Fibroblast of the aortic adventitia (primary cell): Measurements from ENCODE around the gene FOXC1. TPM values are rescaled to one million over a fixed set of nuclear protein-coding genes. Genes with fewer than 3 reads are reported as not detected.

Source experiments
- DNase-seq: peaks from one replicate; pipeline ENCODE4 v3.0.0-alpha.2; 2010; ENCODE audit warnings: low read depth
- H3K4me3 ChIP-seq: 2 replicates; pipeline ENCODE4 v1.5.1; 2011; ENCODE audit warnings: low read depth, mild to moderate bottlenecking, control low read depth, low read length, moderate library complexity
- total RNA-seq: library from RNA; depleted of rRNA; stranded (reverse); fragments of >200 nt; gene quantifications from 2 replicates; pipeline ENCODE4 v1.2.3, GENCODE V29; 2012; ENCODE audit warnings: low replicate concordance
- TF ChIP-seq, protein P1 (sequence below): IDR thresholded peaks from 2 replicates; pipeline ENCODE4 v1.5.1; 2011; ENCODE audit warnings: mild to moderate bottlenecking, low read length, control low read depth, inconsistent platforms; ENCODE audit not compliant: insufficient read depth

The FOXC1 gene
- total RNA-seq, 1 donor = 15.7 TPM

DNA sequence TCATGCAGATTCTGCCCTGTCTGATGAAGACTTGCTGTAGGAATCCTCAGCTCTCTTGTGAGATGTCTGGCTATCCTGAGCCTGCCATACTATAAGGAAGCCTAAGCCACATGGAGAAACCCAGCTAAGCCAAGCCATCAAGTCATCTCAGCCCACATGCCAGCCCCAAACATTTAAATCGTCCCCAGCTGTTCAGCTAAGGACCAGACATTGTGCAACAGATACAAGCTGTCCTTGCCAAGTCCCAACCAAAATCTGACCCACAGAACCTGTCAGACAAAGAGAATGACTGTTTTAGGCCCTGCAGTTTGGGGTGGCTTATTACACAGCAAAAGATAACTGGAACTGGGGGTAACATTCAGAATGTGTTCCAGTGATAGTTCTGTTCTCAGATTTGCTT lies 36.8 kb upstream of the FOXC1 start:
- no peak for DNase-seq
- no peak overlapping the region for H3K4me3 ChIP-seq
- TF ChIP-seq, protein P1, sequence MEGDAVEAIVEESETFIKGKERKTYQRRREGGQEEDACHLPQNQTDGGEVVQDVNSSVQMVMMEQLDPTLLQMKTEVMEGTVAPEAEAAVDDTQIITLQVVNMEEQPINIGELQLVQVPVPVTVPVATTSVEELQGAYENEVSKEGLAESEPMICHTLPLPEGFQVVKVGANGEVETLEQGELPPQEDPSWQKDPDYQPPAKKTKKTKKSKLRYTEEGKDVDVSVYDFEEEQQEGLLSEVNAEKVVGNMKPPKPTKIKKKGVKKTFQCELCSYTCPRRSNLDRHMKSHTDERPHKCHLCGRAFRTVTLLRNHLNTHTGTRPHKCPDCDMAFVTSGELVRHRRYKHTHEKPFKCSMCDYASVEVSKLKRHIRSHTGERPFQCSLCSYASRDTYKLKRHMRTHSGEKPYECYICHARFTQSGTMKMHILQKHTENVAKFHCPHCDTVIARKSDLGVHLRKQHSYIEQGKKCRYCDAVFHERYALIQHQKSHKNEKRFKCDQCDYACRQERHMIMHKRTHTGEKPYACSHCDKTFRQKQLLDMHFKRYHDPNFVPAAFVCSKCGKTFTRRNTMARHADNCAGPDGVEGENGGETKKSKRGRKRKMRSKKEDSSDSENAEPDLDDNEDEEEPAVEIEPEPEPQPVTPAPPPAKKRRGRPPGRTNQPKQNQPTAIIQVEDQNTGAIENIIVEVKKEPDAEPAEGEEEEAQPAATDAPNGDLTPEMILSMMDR = no peak

DNA sequence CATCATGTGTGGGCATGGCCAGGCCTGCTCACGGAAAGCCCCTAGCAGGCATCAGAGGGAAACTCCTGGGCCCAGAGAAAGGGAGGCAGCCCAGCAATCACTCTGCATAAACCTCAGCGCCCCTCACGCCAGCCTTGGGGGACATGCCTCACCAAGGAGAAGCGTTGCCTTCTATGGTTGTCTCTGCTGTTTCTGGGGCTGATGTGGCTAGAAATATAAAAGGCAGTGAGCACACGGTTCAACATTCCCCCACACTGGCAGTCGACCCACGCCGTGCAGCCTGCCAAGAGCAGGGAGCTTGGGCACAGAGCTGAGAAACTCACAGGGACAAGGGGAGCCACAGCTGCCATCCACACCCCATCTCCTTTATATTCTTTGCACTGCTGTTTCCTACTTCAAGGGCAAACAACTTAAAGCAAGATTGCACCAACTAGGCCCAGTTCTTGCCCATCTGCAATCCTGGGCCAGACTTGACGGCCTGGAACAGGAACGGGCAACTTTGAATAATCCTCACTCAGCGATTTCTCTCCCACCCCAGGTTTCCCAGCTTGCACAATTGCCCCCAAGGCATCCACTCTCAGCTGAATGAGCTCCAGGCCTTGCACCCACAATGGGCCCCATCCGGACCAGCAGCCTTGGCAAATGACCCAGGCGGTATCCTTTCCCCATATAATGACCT lies 35.5 kb upstream of the FOXC1 start:
- TF ChIP-seq, protein P1 = no peak
- no peak for DNase-seq

DNA sequence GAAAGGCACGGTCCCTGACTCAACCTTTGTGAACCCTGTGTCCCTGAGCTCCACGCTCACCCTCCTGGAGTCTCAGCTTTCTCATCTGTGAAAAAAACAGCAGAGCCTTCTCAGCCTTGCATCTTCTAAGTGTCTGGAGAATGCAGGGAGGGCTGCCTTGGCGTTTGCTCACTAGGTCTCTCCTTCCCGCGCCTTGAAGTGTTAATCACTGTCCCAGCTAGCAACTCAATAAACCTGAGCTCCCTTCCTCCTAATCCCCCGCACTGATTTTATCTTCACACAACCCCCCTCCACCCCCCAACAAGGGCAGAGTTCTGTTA lies 34.9 kb upstream of the FOXC1 start:
- no peak for DNase-seq
- TF ChIP-seq, protein P1 = no peak
- H3K4me3 ChIP-seq = no peak overlapping the region

More for the DNA sequence above, 35.5 kb upstream of the FOXC1 start:
- H3K4me3 ChIP-seq = no peak overlapping the region

DNA sequence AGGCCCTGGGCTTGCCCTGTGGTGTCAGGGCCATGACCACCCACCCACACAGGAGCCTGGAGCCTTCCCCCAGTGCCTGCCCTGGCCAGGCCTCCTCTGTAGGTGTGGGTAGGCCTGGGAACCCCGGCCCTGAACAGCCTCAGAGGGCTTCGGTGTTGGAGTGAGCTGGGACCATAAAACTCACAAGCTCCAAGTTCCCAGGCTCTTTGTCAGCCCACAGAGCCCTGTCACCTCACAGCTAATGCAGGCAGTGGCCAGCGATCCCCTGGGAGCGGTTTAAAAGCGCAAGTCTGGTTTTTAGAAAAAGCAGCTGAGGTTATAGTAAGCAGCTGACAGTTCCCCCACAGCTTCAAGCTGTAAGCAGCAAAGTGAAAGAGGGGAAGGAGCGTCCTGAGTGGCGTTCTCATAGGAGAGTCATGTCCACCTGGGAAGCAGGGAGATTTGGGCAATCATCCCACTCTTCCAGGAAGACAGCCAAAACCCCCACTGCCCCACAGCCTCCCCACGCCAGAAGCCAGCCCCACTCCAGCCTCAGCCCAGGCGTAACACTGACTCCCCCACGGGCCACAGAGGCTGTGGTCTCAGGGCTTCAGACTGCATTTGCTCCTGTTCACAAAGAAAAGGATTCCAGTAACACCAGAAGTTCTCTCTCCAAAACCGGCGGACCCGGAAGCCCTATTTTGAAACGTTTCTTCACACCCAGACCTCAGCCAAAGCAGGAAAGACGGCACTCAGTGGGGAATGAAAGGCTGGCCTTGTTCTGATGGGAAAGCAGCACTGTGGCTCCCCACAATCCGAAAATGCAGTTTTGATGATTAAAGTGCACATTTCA lies 34.3 kb upstream of the FOXC1 start:
- peak; percentile 22 for DNase-seq
- TF ChIP-seq, protein P1 = no peak
- no peak overlapping the region for H3K4me3 ChIP-seq

DNA sequence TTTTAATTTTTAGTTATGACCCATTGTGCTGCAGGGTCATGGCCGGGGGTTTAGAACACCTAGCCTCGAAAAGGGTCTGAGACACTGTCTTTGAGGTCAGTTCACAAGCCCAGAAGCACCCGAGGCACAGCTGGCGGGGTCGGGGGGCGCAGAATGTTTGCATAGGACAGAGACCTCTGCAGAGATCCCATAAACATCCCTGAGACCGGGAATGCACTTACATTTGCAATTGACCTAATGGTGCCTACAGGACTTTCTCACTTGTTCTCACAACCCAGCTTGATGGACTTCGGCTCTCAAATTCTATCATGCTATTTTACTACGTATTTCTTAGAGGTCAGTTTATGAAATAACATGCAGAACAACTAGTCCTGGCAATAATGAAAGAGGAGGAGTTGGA lies 33.5 kb upstream of the FOXC1 start:
- TF ChIP-seq, protein P1 = no peak
- DNase-seq = no peak
- H3K4me3 ChIP-seq = no peak overlapping the region

- H3K4me3 ChIP-seq = no peak overlapping the region
- DNase-seq = no peak
- TF ChIP-seq, protein P1 = no peak
Observed at GRCh38 chr6:1576711-1577110, 33.0 kb upstream of the FOXC1 start.
